ENCODE data around the gene ADAMTSL1. TPM values are rescaled to one million over a fixed set of nuclear protein-coding genes. Genes with fewer than 3 reads are reported as not detected.

Gene ADAMTSL1
- total and polyA plus RNA-seq, 9 of the 15 experiments (the other 6 are each of a cell fraction or from before 2014, with no cell fraction given), result 0.01 TPM; not detected in 8

GRCh38 chr9:18829066-18829465 is 355.1 kb downstream of the ADAMTSL1 start:
- H3K9me3 ChIP-seq (replicated peaks; ENCODE audit: control insufficient read depth, insufficient read depth, low read depth, low read length), result no peaks in the 10 kb centered on the region
- H3K4me1 ChIP-seq (replicated peaks in 1 of 2; ENCODE audit: control insufficient read depth in 2 of 2, insufficient read depth in 2 of 2, low read length in 2 of 2), result no peaks in the 10 kb centered on the region
- no peaks in the 10 kb centered on the region for H3K79me2 ChIP-seq (ENCODE audit: control insufficient read depth, insufficient read depth, low read length)
- H3K36me3 ChIP-seq (ENCODE audit: control insufficient read depth, insufficient read depth, low read length), result no peaks in the 10 kb centered on the region
- intact Hi-C loops (cut with micrococcal nuclease), result no loop called here
- ChIA-PET CTCF (ENCODE audit: low intra/inter-chr PET ratio) (no interaction called here), POLR2A (no interaction called here)
- no peak overlapping the region for H3K4me2 ChIP-seq (ENCODE audit: insufficient read depth, low read length)
- H3K4me3 ChIP-seq, result no peak overlapping the region
- no peak for ATAC-seq
- no peak for DNase-seq (ENCODE audit: extremely low read depth in 1 of 4, low spot score in 3 of 4)
- no TSS peak for BruUV-seq (replicated peaks)
- H3K9ac ChIP-seq (ENCODE audit: insufficient read depth in 1 of 2, low read depth in 2 of 2, low read length in 2 of 2), result no peak overlapping the region
- no peak overlapping the region for H3K27ac ChIP-seq (ENCODE audit: extremely low read depth, low read depth, low read length)
- in situ Hi-C loops (cut with MboI), result no loop called here
- no peak overlapping the region for H2AFZ ChIP-seq (ENCODE audit: low read depth, low read length)
- H4K20me1 ChIP-seq (replicated peaks; ENCODE audit: control insufficient read depth, insufficient read depth, low read length), result no peaks in the 10 kb centered on the region
- WGBS (ENCODE audit: insufficient coverage, low coverage, missing lambda C conversion rate), result 0% methylated on average over 3 of the region's 3 CpGs
- no peaks in the 10 kb centered on the region for H3K27me3 ChIP-seq (ENCODE audit: control insufficient read depth in 2 of 2, insufficient read depth in 2 of 2, low read length in 2 of 2)
- FAIRE-seq, result no peak
- no peaks in the 10 kb centered on the region for H3K9me1 ChIP-seq (ENCODE audit: control insufficient read depth, insufficient read depth, low read length)
- TF ChIP-seq IRF2 (CRISPR knock-in tag; IDR thresholded peaks at IDR 0.05) (no peak), ZFPM2 (CRISPR knock-in tag; IDR thresholded peaks at IDR 0.05) (no peak), MBD1 (CRISPR knock-in tag; IDR thresholded peaks at IDR 0.05) (no peak), SMAD2 (IDR thresholded peaks at IDR 0.05; ENCODE audit: low read depth, low read length) (no peak), PTBP1 (IDR thresholded peaks at IDR 0.05; ENCODE audit: low read depth, low read length) (no peak), TCF15 (CRISPR knock-in tag; IDR thresholded peaks at IDR 0.05) (no peak), TARDBP (IDR thresholded peaks at IDR 0.05) (no peak), SIN3A (IDR thresholded peaks at IDR 0.05; ENCODE audit: borderline replicate concordance in 2 of 2, control insufficient read depth in 1 of 2, low read depth in 2 of 2, low read length in 2 of 2) (no peak), ZNF518B (CRISPR knock-in tag; IDR thresholded peaks at IDR 0.05) (no peak)

Data from K562 (cell line).